HG02678 (cell line): Measurements from ENCODE around the gene VWC2L.

Experiments
- ATAC-seq: cut with Tn5 transposase; IDR thresholded peaks from one replicate; pipeline ENCODE4 v1.9.1; 2021; ENCODE audit warnings: mild to moderate bottlenecking, moderate library complexity; ENCODE audit not compliant: unreplicated experiment

The VWC2L gene

GRCh38 chr2:214579035-214579434 is 168.2 kb downstream of the VWC2L start:
- no peak for ATAC-seq

DNA sequence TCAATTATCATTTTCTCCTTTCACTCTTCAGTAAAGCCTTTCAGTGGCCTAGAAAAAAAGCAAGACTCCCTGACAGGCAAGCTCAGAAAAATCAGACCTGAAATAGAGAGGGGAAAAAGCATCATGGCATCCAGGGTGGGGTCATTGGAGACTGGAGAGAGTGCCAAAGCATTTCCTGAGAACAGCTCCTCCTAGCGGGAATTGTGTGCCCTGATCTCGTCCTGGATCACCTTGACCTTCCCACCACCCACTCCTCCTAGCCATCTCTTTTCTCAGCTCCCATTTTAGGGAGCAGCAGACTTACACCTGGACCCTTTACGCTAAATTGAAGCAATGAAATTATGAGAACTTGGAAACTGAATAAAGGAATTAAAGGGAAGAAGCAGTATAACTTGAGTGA is 176.6 kb downstream of the VWC2L start:
- no peak for ATAC-seq

- ATAC-seq = no peak
These were observed 180.5 kb downstream of the VWC2L start for GRCh38 chr2:214591366-214591765.

DNA sequence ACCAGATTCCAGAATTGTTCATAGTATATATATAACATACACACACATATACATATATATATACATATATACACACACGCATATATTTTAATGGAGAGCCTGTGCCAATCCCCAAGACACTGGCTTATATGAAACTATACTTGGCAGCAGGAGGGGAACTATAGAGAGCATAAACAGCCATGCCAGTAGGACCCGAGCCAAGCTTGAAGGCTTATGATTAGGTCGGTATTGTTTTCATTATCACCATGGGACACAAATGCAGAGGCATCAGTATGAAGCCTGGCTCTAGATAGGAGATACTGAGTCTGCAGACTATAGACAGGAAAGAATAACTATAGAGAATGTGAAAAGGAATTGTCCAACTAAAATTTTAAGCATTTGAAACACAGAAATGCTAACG is 181.2 kb downstream of the VWC2L start:
- ATAC-seq = no peak

DNA sequence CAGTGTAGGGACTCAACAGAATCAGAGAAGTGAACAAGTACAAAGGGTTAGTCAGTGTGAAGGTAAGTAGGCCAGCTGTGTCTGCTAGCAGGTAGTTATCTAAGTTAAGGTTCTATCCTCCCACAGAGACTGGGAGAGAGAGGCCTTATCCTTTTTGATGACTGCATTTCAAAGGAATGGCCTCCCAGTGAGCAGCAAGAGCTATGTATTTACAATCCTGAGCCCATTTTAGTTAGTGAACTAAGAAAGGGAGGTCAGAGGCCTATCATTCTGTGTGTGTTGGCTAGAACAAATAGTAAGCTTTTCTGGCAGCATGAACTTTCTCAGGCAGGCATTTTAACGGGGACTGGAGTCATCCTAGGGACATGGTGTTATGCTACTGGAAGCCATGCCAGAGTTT is 182.9 kb downstream of the VWC2L start:
- ATAC-seq = no peak

GRCh38 chr2:214601852-214602633 is 191.2 kb downstream of the VWC2L start:
- ATAC-seq = no peak

DNA sequence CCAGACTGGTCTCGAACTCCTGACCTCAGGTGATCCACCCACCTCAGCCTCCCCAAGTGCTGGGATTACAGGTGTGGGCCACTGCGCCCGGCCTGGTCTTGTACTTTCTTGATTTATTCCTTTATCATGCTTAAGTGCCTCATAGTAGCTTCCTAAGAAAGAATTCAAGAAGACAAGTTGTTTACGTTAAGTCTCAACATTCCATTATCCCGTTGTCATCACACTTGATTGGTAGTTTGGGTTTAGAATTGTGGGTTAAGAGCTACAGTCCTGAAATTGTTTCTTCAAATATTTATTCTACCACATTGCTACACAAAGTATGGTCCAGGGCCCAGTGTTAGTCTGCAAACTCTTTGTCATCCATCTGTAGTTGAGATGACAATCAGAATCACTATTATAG is 194.0 kb downstream of the VWC2L start:
- no peak for ATAC-seq

GRCh38 chr2:214607051-214607450 is 196.2 kb downstream of the VWC2L start:
- ATAC-seq = no peak

GRCh38 chr2:214611015-214611414 is 200.2 kb downstream of the VWC2L start:
- no peak for ATAC-seq

DNA sequence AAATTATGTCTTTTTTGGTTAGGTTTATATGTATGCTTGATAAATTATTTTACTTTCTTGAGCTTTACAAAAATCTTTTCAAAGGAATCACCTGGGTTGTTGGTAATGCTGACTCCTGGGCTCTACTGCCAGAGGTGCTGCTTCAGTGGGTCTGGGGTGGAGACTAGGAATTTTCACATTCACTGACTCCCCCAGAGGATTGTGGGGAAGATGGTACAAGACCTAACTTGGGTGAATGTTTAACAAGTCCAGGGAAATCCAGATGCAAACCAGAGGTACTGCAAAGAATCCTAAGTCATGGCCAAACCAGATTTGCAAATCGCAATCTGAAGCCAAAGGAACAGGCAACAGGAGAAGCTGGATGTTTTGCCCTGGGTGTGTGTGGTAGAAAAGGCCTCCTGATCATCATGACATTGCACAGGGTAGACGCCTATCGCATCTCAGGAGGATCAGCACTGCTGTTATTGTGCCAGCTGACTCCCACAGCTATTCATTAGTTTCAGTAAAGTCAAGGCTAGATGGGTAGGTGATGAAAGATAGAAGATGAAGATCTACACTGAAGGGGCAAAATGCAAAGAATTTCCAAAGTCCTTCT is 213.4 kb downstream of the VWC2L start:
- ATAC-seq = no peak

DNA sequence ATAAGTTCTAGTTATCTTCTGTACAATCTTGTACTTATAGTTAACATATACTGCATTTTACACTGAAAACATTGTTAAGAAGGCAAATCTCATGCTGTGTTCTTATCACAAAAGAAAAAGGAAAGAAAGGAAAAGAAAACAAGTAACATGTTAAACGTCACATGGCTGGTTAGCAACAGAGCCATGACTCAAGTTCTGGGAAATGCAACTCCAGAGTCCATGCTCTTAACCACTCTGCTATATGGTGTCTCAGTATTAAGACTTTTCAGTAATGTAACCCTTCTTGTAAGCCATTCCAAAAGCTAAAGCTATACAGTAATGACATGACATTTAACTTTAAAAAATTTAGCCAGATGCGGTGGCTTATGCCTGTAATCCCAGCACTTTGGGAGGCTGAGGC is 217.2 kb downstream of the VWC2L start:
- no peak for ATAC-seq
